DMS 273 treated with DMSO at 0.1 percent for 48 hours (cell line): ENCODE measurements around the gene NT5C1B.

ENCODE experiments used
- DNase-seq: peaks from one replicate; lab custom pipeline; 2025; lab: John Stamatoyannopoulos, UW

Gene NT5C1B

GRCh38 chr2:18514526-18515461 lies 74.6 kb downstream of the NT5C1B start:
- no peak for DNase-seq
